ENCODE results near the gene HERC2.
"Not testable (repeated sequence)": the region's sequence is repeated elsewhere in the genome, so short reads cannot be mapped to it uniquely, and the experiment has no call there.

DNA sequence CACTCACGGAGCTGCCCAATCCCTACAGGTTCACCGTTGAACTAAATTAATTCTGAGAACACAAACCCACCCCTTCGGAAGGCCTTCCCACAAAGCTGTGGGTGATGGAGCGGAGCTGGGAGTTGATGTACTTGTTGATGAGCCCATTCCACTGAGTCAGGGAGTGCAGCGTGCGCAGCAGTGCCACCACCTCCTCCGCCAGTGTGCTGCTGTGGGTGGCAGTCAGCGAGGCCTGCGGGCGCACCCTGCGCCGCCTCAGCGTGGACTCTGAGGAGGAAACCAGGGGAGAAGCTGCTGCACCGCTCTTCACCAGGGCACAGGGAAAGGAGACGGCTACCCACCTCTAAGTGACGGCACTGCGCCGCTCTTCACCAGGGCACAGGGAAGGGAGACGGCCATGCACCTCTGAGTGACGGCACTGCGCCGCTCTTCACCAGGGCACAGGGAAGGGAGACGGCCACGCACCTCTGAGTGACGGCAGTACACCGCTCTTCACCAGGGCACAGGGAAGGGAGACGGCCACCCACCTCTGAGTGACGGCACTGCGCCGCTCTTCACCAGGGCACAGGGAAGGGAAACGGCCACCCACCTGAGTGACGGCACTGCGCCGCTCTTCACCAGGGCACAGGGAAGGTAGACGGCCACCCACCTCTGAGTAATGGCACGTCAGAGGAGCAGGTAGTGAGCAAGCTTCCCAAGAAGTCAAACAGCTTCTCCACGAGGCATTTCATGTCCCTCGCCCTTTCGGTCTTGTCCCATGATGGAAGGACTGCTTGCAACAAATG is 107.8 kb downstream of the HERC2 start:
- TF ChIP-seq POLR2A (IDR thresholded peaks at IDR 0.05; ENCODE audit: low read depth, low read length); JUN (IDR thresholded peaks at IDR 0.05; ENCODE audit: borderline replicate concordance, insufficient read depth, insufficient read length, low read depth); CTCF (IDR thresholded peaks at IDR 0.05; ENCODE audit: extremely low read depth in 1 of 2, insufficient read depth in 1 of 2, low read depth in 1 of 2, low read length in 2 of 2); POLR2AphosphoS5 (IDR thresholded peaks at IDR 0.05; ENCODE audit: insufficient read depth, low read depth, low read length); EZH2 (IDR thresholded peaks at IDR 0.05; ENCODE audit: borderline replicate concordance, low read depth, low read length, severe bottlenecking); FOS (IDR thresholded peaks at IDR 0.05; ENCODE audit: borderline replicate concordance, insufficient read depth, low read length); GATA2 (IDR thresholded peaks at IDR 0.05; ENCODE audit: insufficient read depth, insufficient read length, low read depth, low read length); MYC (IDR thresholded peaks at IDR 0.05; ENCODE audit: low read depth, low read length): not testable (repeated sequence)
- TF ChIP-seq, protein P1, sequence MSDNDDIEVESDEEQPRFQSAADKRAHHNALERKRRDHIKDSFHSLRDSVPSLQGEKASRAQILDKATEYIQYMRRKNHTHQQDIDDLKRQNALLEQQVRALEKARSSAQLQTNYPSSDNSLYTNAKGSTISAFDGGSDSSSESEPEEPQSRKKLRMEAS (IDR thresholded peaks at IDR 0.05; ENCODE audit: insufficient read depth, insufficient read length) = not testable (repeated sequence)
